Measurements from ENCODE around the gene CAPG. TPM values are rescaled to one million over a fixed set of nuclear protein-coding genes. Genes with fewer than 3 reads are reported as not detected.
A peak's percentile ranks its signal among the peaks of the same experiment; 100 is the strongest.
"Not testable (repeated sequence)": the region's sequence is repeated elsewhere in the genome, so short reads cannot be mapped to it uniquely, and the experiment has no call there.

The CAPG gene
- total RNA-seq, 2 donors from 2014 or later, result 51.6 to 90.3 TPM

- DNase-seq, result no peak
- no peak overlapping the region for H3K4me3 Mint-ChIP-seq
- peak overlapping the region; percentile 92 for H3K27ac Mint-ChIP-seq
- no peaks in the 10 kb centered on the region for H3K36me3 Mint-ChIP-seq (ENCODE audit: low read depth)
- no peaks in the 10 kb centered on the region for H3K9me3 ChIP-seq (ENCODE audit: control insufficient read depth, low read length, poor library complexity, severe bottlenecking)
- peaks cover 20% of the 10 kb centered on the region for H3K4me1 Mint-ChIP-seq
- no peaks in the 10 kb centered on the region for H3K27me3 Mint-ChIP-seq
- ATAC-seq, result no peak
Measured at GRCh38 chr2:85421260-85422071, 11.3 kb upstream of the CAPG start.

- H3K27ac Mint-ChIP-seq, result peak overlapping the region; percentile 92
- H3K4me1 Mint-ChIP-seq, result peaks cover 20% of the 10 kb centered on the region
- H3K9me3 ChIP-seq (ENCODE audit: control insufficient read depth, low read length, poor library complexity, severe bottlenecking), result no peaks in the 10 kb centered on the region
- peak overlapping the region; percentile 88 for H3K4me3 Mint-ChIP-seq
- peak; percentile 83 to 89 (median 84) for DNase-seq
- H3K36me3 Mint-ChIP-seq (ENCODE audit: low read depth), result no peaks in the 10 kb centered on the region
- ATAC-seq, result peak; percentile 74
- H3K27me3 Mint-ChIP-seq, result no peaks in the 10 kb centered on the region
Measured at GRCh38 chr2:85420536-85421259, 10.5 kb upstream of the CAPG start.

DNA sequence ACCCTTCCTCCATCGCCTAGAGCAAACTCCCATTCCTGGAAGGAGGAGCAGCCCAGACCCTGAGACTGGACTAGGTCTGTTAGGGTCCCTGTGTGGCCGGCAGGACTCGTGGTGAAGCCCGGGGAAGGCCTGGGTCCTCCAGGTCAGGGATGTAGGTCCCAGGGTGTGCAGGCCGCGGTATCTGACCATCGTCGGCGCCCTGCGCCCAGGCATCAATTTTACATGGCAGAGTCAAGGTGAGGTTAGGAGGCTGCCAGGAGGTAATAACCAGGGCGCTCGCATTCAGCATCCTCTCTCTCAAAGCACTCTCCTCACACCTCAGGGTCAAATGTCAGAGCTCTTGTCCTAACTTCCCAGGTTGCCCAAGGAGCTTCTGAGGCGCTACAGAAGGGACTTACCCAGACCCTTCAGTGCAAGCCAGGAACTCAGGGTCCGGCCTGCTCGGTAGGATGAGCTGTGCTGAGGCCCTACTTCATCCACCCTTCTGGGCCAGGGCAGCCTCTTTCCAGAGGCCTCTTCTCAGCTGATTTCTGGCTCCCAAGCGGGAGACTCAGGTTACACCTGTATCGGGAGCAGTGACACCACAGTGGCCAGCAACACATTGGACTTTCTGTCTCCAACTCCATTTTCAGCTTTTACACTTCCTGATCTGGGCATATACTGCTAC is 9.0 kb upstream of the CAPG start:
- Mint-ChIP-seq H3K27ac (peak overlapping the region; percentile 88), H3K4me3 (peak overlapping the region; percentile 95), H3K36me3 (ENCODE audit: low read depth) (no peaks in the 10 kb centered on the region), H3K4me1 (peaks cover 26% of the 10 kb centered on the region), H3K27me3 (no peaks in the 10 kb centered on the region)
- ATAC-seq (no peak), DNase-seq (no peak)
- H3K9me3 ChIP-seq (ENCODE audit: control insufficient read depth, low read length, poor library complexity, severe bottlenecking), result no peaks in the 10 kb centered on the region

- ATAC-seq, result peak; percentile 91
- no peaks in the 10 kb centered on the region for H3K9me3 ChIP-seq (ENCODE audit: control insufficient read depth, low read length, poor library complexity, severe bottlenecking)
- Mint-ChIP-seq H3K36me3 (ENCODE audit: low read depth) (no peaks in the 10 kb centered on the region), H3K27me3 (no peaks in the 10 kb centered on the region), H3K4me3 (peak within 1 kb of the TSS; percentile 95), H3K27ac (peak within 1 kb of the TSS; percentile 88), H3K4me1 (peaks cover 25% of the 10 kb centered on the region)
- DNase-seq, result peak; percentile 70 to 82 (median 72)
Measured at GRCh38 chr2:85418132-85419008, 8.2 kb upstream of the CAPG start, which contains the start of gene SH2D6. TSS of gene SH2D6 (plus strand) at chr2:85418714. CDS start at chr2:85429466, 10,752 bp downstream.

GRCh38 chr2:85415980-85416650 is 5.9 kb upstream of the CAPG start:
- no peak for DNase-seq
- peaks cover 25% of the 10 kb centered on the region for H3K4me1 Mint-ChIP-seq

DNA sequence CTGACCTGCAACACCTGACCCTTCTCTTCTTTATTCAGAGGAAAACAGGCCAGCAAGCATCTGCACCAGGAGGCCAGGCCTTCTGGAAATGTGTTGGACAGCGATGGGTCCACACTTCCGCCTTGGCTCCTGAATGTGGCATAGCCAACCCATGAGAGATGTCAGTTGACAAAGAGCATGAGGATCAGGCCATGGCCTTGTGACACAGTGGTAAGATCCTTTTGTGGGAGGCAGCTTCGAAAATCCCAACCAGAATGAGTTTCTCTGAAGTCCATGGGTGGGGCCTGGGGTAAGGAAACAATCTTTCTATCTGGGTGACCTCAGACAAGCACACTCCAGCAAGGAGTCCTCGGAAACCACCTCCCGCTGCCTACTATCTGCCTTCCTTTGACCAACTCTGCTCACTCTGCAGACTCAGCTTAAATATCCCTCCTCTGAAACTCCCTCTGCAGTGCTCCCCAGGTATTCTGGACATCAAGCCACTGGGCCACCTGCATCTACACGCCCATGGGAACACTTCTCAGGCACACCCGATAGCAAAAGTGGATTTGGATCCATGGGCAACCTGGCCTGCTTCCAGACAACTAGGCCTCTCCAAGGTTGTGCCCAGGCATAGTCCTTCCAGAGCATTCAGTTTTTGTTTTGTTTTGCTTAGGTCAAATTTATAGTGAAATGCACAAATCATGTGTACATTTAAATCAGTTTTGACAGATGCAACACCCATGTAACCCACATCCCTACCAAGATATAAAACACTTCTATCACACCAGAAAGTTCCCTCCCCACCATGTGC is 4.8 kb upstream of the CAPG start:
- DNase-seq (no peak), ATAC-seq (no peak)
- Mint-ChIP-seq H3K4me1 (peaks cover 27% of the 10 kb centered on the region), H3K4me3 (no peak overlapping the region), H3K36me3 (ENCODE audit: low read depth) (peaks cover 2% of the 10 kb centered on the region), H3K27me3 (no peaks in the 10 kb centered on the region), H3K27ac (no peak overlapping the region)
- H3K9me3 ChIP-seq (ENCODE audit: control insufficient read depth, low read length, poor library complexity, severe bottlenecking), result no peaks in the 10 kb centered on the region

More at GRCh38 chr2:85415980-85416650, 5.9 kb upstream of the CAPG start:
- no peaks in the 10 kb centered on the region for H3K9me3 ChIP-seq (ENCODE audit: control insufficient read depth, low read length, poor library complexity, severe bottlenecking)
- Mint-ChIP-seq H3K27me3 (no peaks in the 10 kb centered on the region), H3K27ac (peak overlapping the region; percentile 4), H3K36me3 (ENCODE audit: low read depth) (no peaks in the 10 kb centered on the region), H3K4me3 (no peak overlapping the region)
- ATAC-seq, result no peak

- peaks cover 29% of the 10 kb centered on the region for H3K4me1 Mint-ChIP-seq
- DNase-seq; ATAC-seq; H3K27ac Mint-ChIP-seq; H3K4me3 Mint-ChIP-seq; H3K36me3 Mint-ChIP-seq (ENCODE audit: low read depth); H3K27me3 Mint-ChIP-seq; H3K9me3 ChIP-seq (ENCODE audit: control insufficient read depth, low read length, poor library complexity, severe bottlenecking): not testable (repeated sequence)
Measured at GRCh38 chr2:85414421-85414759, 4.2 kb upstream of the CAPG start.

DNA sequence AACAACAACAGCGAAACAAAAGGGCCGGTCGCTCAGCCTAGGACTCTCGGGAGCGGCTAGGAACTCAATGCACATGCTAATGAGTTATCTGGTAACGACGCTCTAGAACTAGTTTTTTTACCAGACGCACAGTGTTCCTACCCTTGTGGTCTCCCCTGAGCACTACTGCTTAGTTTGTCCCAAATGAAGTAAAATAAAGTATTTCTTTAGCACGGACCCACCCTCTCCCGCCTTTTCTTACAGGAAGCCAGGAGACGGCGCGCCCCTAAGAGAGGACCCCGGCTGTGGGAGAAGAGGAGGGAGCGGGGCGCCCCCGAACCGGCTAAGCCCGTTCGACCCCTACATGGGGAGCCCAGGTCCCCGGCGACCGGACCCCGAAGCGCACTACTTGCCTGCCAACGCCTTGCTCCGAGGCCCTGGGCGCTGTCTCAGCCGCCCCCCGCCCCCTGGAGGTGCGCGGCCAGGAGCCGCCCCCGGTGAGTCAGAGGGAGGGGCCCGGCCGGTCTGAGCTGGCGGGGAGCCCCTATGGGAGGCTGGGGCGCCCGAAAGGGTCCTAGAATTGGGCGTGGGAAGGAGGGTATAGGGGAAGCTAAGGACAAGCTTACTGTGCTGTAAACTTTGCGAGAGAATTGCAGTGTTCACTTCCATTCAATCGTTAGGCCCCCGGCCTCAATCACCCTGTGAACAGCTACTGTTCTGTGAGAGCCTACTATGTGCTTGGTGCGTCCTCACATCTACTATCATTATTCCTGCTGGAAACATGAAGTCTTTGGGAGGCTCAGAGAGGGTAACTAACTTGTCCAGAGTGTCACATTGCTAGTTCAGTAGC is 3.6 kb upstream of the CAPG start:
- H3K4me1 Mint-ChIP-seq, result peaks cover 27% of the 10 kb centered on the region
- ATAC-seq (no peak), DNase-seq (peak in 1 of 3 donors; percentile 34)
- peaks cover 2% of the 10 kb centered on the region for H3K36me3 Mint-ChIP-seq (ENCODE audit: low read depth)
- H3K4me3 Mint-ChIP-seq, result peak overlapping the region; percentile 63
- no peaks in the 10 kb centered on the region for H3K9me3 ChIP-seq (ENCODE audit: control insufficient read depth, low read length, poor library complexity, severe bottlenecking)
- H3K27me3 Mint-ChIP-seq, result no peaks in the 10 kb centered on the region
- H3K27ac Mint-ChIP-seq, result no peak overlapping the region

- Mint-ChIP-seq H3K4me1 (peaks cover 38% of the 10 kb centered on the region), H3K4me3 (peak overlapping the region; percentile 94), H3K36me3 (ENCODE audit: low read depth) (peaks cover 2% of the 10 kb centered on the region), H3K27ac (no peak overlapping the region), H3K27me3 (no peaks in the 10 kb centered on the region)
- H3K9me3 ChIP-seq (ENCODE audit: control insufficient read depth, low read length, poor library complexity, severe bottlenecking), result no peaks in the 10 kb centered on the region
- ATAC-seq, result no peak
- DNase-seq, result no peak
Measured at GRCh38 chr2:85411405-85411748, 1.2 kb upstream of the CAPG start.

DNA sequence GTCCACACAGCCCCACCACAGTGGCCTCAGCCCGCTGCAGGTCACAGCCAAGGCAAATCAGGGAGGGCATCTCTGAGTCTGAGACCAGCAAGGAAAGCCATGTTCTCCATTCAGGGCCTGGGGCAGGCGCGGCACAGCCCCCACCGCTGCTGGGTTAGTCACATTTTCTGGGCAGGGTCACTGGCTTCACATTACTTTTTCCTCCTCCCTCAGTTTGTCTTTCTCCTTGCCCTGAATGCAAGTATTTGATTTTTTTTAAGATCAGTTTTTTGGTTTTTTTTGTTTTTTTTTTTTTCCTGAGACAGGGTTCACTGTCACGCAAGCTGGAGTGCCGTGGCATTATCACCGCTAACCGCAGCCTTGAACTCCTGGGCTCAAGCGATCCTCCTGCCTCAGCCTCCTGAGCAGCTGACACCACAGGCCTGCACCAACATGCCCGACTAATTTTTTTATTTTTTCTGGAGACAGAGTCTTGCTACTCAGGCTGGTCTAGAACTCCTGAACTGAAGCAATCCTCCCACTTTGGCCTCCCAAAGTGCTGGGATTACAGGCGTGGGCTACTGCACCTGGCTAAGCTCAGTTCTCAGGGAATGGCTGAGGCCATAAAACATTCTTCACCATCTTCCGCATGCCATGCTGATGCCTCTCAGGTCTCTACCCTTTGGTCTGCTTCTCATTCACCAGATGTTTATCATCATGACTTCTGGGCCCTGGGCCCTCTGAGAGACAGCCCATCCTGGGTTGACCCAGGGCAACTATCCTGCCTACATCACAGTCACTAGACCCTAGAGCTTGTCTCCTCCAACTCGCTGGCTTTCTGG is 628 bp upstream of the CAPG start:
- H3K9me3 ChIP-seq (ENCODE audit: control insufficient read depth, low read length, poor library complexity, severe bottlenecking), result no peaks in the 10 kb centered on the region
- DNase-seq (no peak), ATAC-seq (no peak)
- H3K36me3 Mint-ChIP-seq (ENCODE audit: low read depth), result peaks cover 2% of the 10 kb centered on the region
- no peaks in the 10 kb centered on the region for H3K27me3 Mint-ChIP-seq
- H3K4me3 Mint-ChIP-seq, result peak overlapping the region; percentile 94
- peak overlapping the region; percentile 91 for H3K27ac Mint-ChIP-seq
- peaks cover 40% of the 10 kb centered on the region for H3K4me1 Mint-ChIP-seq

All from T-helper 17 cell (primary cell).